Measurements from ENCODE around the gene PLCB1. TPM values are rescaled to one million over a fixed set of nuclear protein-coding genes. Genes with fewer than 3 reads are reported as not detected.

Gene PLCB1
- total RNA-seq, 1 experiment from 2014 or later: 11.3 TPM

GRCh38 chr20:8131598-8132483 lies at the start of gene PLCB1 (continued):
- no peak for TF ChIP-seq ARID4B (CRISPR knock-in tag; IDR thresholded peaks at IDR 0.05; ENCODE audit: borderline replicate concordance)
- TF ChIP-seq ZNF219 (CRISPR knock-in tag; IDR thresholded peaks at IDR 0.05; ENCODE audit: borderline replicate concordance): no peak
- no peak for TF ChIP-seq IRF1 (CRISPR knock-in tag; IDR thresholded peaks at IDR 0.05)
- TF ChIP-seq RORB (CRISPR knock-in tag; IDR thresholded peaks at IDR 0.05): no peak
- no peak for TF ChIP-seq TCF7 (CRISPR knock-in tag; IDR thresholded peaks at IDR 0.05; ENCODE audit: low read depth)
- peak; percentile 79 for TF ChIP-seq GABPB1 (CRISPR knock-in tag; IDR thresholded peaks at IDR 0.05)
- no peak for TF ChIP-seq ESRRA (CRISPR knock-in tag; IDR thresholded peaks at IDR 0.05; ENCODE audit: borderline replicate concordance)
- TF ChIP-seq IRF2 (CRISPR knock-in tag; IDR thresholded peaks at IDR 0.05; ENCODE audit: borderline replicate concordance, low read depth): no peak
- TF ChIP-seq, protein P1, sequence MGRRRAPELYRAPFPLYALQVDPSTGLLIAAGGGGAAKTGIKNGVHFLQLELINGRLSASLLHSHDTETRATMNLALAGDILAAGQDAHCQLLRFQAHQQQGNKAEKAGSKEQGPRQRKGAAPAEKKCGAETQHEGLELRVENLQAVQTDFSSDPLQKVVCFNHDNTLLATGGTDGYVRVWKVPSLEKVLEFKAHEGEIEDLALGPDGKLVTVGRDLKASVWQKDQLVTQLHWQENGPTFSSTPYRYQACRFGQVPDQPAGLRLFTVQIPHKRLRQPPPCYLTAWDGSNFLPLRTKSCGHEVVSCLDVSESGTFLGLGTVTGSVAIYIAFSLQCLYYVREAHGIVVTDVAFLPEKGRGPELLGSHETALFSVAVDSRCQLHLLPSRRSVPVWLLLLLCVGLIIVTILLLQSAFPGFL (CRISPR knock-in tag; IDR thresholded peaks at IDR 0.05; ENCODE audit: borderline replicate concordance): no peak
- TF ChIP-seq ZNF416 (CRISPR knock-in tag; IDR thresholded peaks at IDR 0.05): 0 out of 2 replicates have a peak, but pooled peaks have one; percentile 38
- TF ChIP-seq, protein P2, sequence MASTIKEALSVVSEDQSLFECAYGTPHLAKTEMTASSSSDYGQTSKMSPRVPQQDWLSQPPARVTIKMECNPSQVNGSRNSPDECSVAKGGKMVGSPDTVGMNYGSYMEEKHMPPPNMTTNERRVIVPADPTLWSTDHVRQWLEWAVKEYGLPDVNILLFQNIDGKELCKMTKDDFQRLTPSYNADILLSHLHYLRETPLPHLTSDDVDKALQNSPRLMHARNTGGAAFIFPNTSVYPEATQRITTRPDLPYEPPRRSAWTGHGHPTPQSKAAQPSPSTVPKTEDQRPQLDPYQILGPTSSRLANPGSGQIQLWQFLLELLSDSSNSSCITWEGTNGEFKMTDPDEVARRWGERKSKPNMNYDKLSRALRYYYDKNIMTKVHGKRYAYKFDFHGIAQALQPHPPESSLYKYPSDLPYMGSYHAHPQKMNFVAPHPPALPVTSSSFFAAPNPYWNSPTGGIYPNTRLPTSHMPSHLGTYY (CRISPR knock-in tag; IDR thresholded peaks at IDR 0.05): no peak
- 0 out of 2 replicates have a peak, but pooled peaks have one; percentile 27 for TF ChIP-seq ZBTB21 (CRISPR knock-in tag; IDR thresholded peaks at IDR 0.05; ENCODE audit: borderline replicate concordance)
- TF ChIP-seq CTCF (IDR thresholded peaks at IDR 0.05): peak; percentile 60; the same call in 1 of the 2 replicates
- TF ChIP-seq SP1 (CRISPR knock-in tag; conservative IDR thresholded peaks at IDR 0.05): 0 out of 2 replicates have a peak, but pooled peaks have one; percentile 19

- H3K4me3 Mint-ChIP-seq: no peak overlapping the region
- no peak for ATAC-seq
Observed at GRCh38 chr20:8082989-8083388, 49.1 kb upstream of the PLCB1 start.

More at GRCh38 chr20:8082989-8083388, 49.1 kb upstream of the PLCB1 start:
- ChIA-PET CTCF (interaction anchor here (1.4 to 1.8 kb wide), 3 partner anchors 10 to 48 kb away, joined by 5 to 10 read pairs (median 8); partner anchors contain the start of gene PLCB1), POLR2A (no interaction called here)
- TF ChIP-seq ZNF138 (CRISPR knock-in tag; conservative IDR thresholded peaks at IDR 0.05): no peak
- no peak for TF ChIP-seq ZBTB21 (CRISPR knock-in tag; IDR thresholded peaks at IDR 0.05; ENCODE audit: borderline replicate concordance)
- Mint-ChIP-seq H3K9me3 (no peaks in the 10 kb centered on the region), H3K4me1 (no peaks in the 10 kb centered on the region), H3K27ac (no peak overlapping the region), H3K27me3 (ENCODE audit: low read depth) (no peaks in the 10 kb centered on the region), H3K36me3 (no peaks in the 10 kb centered on the region)
- DNase-seq (ENCODE audit: low spot score): no peak

Data from WTC11 (cell line).